Neural progenitor cell (in vitro differentiated cells): ENCODE measurements around the gene CAPN14.

ENCODE experiments used
- CTCF ChIP-seq: fragments of 200-600 bp; sonication (generic); IDR thresholded peaks from 2 replicates; pipeline ENCODE4 v1.5.1; 2017; ENCODE audit warnings: antibody characterized with exemption, mild to moderate bottlenecking
- EZH2 ChIP-seq: fragments of 200-600 bp; sonication (generic); IDR thresholded peaks from 2 replicates; pipeline ENCODE4 v1.6.1; 2017; ENCODE audit warnings: antibody characterized with exemption, mild to moderate bottlenecking, moderate library complexity
- EZH2phosphoT487 ChIP-seq: fragments of 200-600 bp; sonication (generic); IDR thresholded peaks from 2 replicates; pipeline ENCODE4 v1.6.1; 2017; ENCODE audit warnings: antibody characterized with exemption

- no peak for TF ChIP-seq EZH2phosphoT487
- no peak for TF ChIP-seq EZH2
- TF ChIP-seq CTCF: no peak
Observed at GRCh38 chr2:31258351-31258750, 41.0 kb upstream of the CAPN14 start.
